Upper lobe of left lung (tissue), 6 donors: ENCODE results near the gene DFFA. TPM values are rescaled to one million over a fixed set of nuclear protein-coding genes. Genes with fewer than 3 reads are reported as not detected.
"Not testable (repeated sequence)": the region's sequence is repeated elsewhere in the genome, so short reads cannot be mapped to it uniquely, and the experiment has no call there.

Experiments
- ATAC-seq, 2 donors: fragments of 200-7000 bp; cut with Tn5 transposase; one replicate each; pipeline ENCODE4 v1.9.1; 2022; ENCODE audit warnings: mild to moderate bottlenecking in 2 of 2, moderate library complexity in 2 of 2; ENCODE audit not compliant: low FRiP score in 2 of 2
- DNase-seq, 2 donors: peaks; one replicate each; pipeline ENCODE4 v3.0.0-alpha.2; 2019 to 2020
- H3K27ac ChIP-seq, 4 donors: fragments of 200-600 bp; sonication (generic); one replicate each; pipeline ENCODE4 v1.5.1; 2016 to 2019
- H3K27me3 ChIP-seq, 4 donors: fragments of 200-600 bp; sonication (generic); one replicate each; pipeline ENCODE4 v1.5.1; 2017 to 2019
- H3K36me3 ChIP-seq, 4 donors: fragments of 200-600 bp; sonication (generic); one replicate each; pipeline ENCODE4 v1.5.1; 2016 to 2019
- H3K4me1 ChIP-seq, 4 donors: fragments of 200-600 bp; sonication (generic); one replicate each; pipeline ENCODE4 v1.5.1; 2018 to 2019
- H3K4me3 ChIP-seq, 4 donors: fragments of 200-600 bp; sonication (generic); one replicate each; pipeline ENCODE4 v1.5.1; 2017 to 2019; ENCODE audit warnings: mild to moderate bottlenecking in 2 of 4, moderate library complexity in 1 of 4
- H3K9me3 ChIP-seq, 4 donors: fragments of 200-600 bp; sonication (generic); one replicate each; pipeline ENCODE4 v1.5.1; 2018 to 2019
- EP300 ChIP-seq, 4 donors: sonication (generic); formaldehyde crosslinking; IDR thresholded peaks; one replicate each; pipeline ENCODE4 v1.5.1; 2017; ENCODE audit warnings: antibody characterized with exemption in 4 of 4, control low read depth in 2 of 4
- POLR2A ChIP-seq, 4 donors: fragments of 450-650 bp; IDR thresholded peaks; one replicate each; pipeline ENCODE4 v1.5.1; 2016 to 2017; ENCODE audit warnings: antibody characterized with exemption in 4 of 4, mild to moderate bottlenecking in 2 of 4
- POLR2AphosphoS5 ChIP-seq, 2 donors: sonication (generic); formaldehyde crosslinking; IDR thresholded peaks; one replicate each; pipeline ENCODE4 v1.5.1; 2017; ENCODE audit warnings: antibody characterized with exemption in 2 of 2
- WGBS, 2 donors: methylation state at CpG; one replicate each; pipeline ENCODE4 v1.1.5; 2017 to 2018; 5-methylcytosine and 5-hydroxymethylcytosine counted together
- total RNA-seq, 6 donors: library from RNA; depleted of rRNA in 4 of 6; stranded (reverse); fragments of >200 nt in 4 of 6; gene quantifications; one replicate each; pipeline versions ENCODE4 v1.1.0 to v1.2.1, GENCODE V29; 2016 to 2021
- TF ChIP-seq, protein P1 (sequence below), 6 experiments: fragments of 450-650 bp in 4 of 6; fragments of 200-600 bp in 2 of 6; sonication (generic) in 2 of 6; IDR thresholded peaks; one replicate each; pipeline ENCODE4 v1.5.1; 2016 to 2019; ENCODE audit warnings: antibody characterized with exemption in 6 of 6
- donor health status: DM: no; HTN: no; CAD: no; lungs with moderate emphysema.
- donor health status: DM: no; HTN: yes; CAD: no; lungs with severe emphysema.

Gene DFFA
- total RNA-seq, 6 donors from 2014 or later = 15.8 to 37.2 (median 22.9) TPM

DNA sequence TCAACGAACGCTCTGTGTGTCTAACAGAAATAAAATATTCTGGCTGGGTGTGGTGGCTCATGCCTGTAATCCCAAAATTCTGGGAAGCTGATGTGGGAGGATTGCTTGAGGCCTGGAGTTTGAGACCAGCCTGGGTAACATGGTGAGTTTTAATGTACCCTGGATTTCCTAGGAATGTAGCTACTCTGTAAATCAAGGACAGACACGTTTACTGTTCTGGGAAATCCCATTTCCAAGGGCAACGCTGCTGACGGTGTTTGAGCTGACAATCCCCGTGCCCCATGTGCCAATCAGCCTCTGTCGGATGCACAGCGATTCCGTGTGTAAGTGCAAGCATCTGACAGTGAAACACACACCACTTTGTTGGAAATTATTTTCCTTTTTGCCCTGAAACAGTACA lies 14.5 kb downstream of the DFFA start:
- Histone ChIP-seq H3K27me3 (no peaks in the 10 kb centered on the region), H3K27ac (peak overlapping the region in 3 of 4 donors; percentile 34 to 67 (median 43)), H3K36me3 (peaks cover 5 to 23% (median 13%) of the 10 kb centered on the region in 4 donors), H3K4me1 (peaks cover 0 to 16% (median 10%) of the 10 kb centered on the region in 4 donors), H3K4me3 (peak overlapping the region in 1 of 4 donors; percentile 15), H3K9me3 (no peaks in the 10 kb centered on the region)
- ATAC-seq = no peak
- 66 to 68% methylated on average over 9 of the region's 9 CpGs for WGBS, 2 donors
- no peak for DNase-seq
- TF ChIP-seq EP300 (IDR thresholded peaks at IDR 0.05) = no peak
- TF ChIP-seq, protein P1, sequence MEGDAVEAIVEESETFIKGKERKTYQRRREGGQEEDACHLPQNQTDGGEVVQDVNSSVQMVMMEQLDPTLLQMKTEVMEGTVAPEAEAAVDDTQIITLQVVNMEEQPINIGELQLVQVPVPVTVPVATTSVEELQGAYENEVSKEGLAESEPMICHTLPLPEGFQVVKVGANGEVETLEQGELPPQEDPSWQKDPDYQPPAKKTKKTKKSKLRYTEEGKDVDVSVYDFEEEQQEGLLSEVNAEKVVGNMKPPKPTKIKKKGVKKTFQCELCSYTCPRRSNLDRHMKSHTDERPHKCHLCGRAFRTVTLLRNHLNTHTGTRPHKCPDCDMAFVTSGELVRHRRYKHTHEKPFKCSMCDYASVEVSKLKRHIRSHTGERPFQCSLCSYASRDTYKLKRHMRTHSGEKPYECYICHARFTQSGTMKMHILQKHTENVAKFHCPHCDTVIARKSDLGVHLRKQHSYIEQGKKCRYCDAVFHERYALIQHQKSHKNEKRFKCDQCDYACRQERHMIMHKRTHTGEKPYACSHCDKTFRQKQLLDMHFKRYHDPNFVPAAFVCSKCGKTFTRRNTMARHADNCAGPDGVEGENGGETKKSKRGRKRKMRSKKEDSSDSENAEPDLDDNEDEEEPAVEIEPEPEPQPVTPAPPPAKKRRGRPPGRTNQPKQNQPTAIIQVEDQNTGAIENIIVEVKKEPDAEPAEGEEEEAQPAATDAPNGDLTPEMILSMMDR (IDR thresholded peaks at IDR 0.05) = no peak

DNA sequence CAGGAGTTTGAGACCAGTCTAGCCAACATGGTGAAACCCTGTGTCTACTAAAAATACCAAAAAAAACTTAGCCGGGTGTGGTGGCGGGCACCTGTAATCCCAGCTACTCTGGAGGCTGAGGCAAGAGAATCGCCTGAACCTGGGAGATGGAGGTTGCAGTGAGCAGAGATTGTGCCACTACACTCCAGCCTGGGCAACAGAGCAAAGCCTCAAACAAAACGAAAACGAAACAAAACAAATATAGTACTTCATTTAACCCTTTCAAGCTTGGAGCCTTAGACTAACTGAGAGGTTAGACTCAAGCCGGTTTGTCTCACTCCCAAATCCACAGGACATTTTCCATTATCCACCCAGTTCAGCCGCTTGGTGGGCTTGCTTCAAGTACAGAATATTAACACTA lies 14.9 kb downstream of the DFFA start:
- not testable (repeated sequence) for H3K27me3 ChIP-seq, DNase-seq, ATAC-seq, H3K9me3 ChIP-seq
- 59 to 61% methylated on average over 7 of the region's 7 CpGs for WGBS, 2 donors
- peak overlapping the region in 1 of 4 donors; percentile 15 for H3K4me3 ChIP-seq
- peaks cover 0 to 16% (median 8%) of the 10 kb centered on the region in 4 donors for H3K4me1 ChIP-seq
- peaks cover 4 to 18% (median 10%) of the 10 kb centered on the region in 4 donors for H3K36me3 ChIP-seq
- peak overlapping the region in 3 of 4 donors; percentile 34 to 67 (median 43) for H3K27ac ChIP-seq

DNA sequence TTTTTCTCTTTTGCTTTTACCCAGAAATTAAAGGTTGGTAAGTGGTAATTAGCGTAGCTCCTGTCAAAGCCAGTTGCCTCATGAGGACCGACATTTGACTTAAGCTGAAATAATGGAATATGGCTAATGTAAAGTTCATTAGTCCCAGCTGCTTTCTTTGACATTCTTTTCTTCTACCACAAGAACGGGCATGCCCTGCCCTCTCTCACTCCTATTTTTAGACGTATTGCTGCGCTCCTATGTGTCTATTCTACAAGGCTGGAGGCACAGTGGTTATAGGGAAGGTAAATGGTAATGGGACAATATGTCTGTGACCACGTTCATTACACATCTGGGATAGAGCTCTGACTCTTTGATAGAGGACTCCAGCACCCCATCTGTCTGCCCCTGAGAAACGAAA lies 15.7 kb downstream of the DFFA start:
- 72 to 82% methylated on average over 7 of the region's 7 CpGs for WGBS, 2 donors

DNA sequence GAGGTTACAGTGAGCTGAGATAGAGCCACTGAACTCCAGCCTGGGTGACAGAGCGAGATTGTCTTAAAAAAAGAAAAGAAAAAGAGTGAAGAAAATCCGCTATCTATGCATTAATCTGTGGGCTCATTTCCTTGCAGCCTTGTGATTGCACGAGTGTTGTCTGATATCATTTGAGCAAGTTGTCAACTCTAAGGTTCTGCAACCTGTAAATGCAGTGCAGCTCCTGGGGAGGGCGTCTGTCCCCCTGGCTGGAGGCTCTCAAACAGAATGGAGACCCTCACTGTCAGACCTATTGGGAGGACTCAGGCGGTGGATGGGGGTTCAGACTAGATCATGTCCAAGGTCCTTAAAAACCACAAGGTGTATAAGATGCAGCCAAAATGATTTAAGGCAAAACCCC lies 16.3 kb downstream of the DFFA start:
- Histone ChIP-seq H3K27me3 (no peaks in the 10 kb centered on the region), H3K27ac (no peak overlapping the region), H3K4me3 (no peak overlapping the region), H3K9me3 (no peaks in the 10 kb centered on the region), H3K36me3 (peaks cover under 1 to 4% (median 2%) of the 10 kb centered on the region in 4 donors), H3K4me1 (peaks cover 0 to 21% (median 8%) of the 10 kb centered on the region in 4 donors)
- ATAC-seq = no peak
- 85 to 89% methylated on average over 5 of the region's 5 CpGs for WGBS, 2 donors
- DNase-seq = no peak
- TF ChIP-seq, protein P1 (IDR thresholded peaks at IDR 0.05) = no peak

More for the DNA sequence above, 15.7 kb downstream of the DFFA start:
- Histone ChIP-seq H3K36me3 (peaks cover 4 to 10% (median 6%) of the 10 kb centered on the region in 4 donors), H3K4me3 (no peak overlapping the region), H3K27me3 (no peaks in the 10 kb centered on the region), H3K27ac (peak overlapping the region in 1 of 4 donors; percentile 67), H3K9me3 (no peaks in the 10 kb centered on the region), H3K4me1 (peaks cover 0 to 18% (median 7%) of the 10 kb centered on the region in 4 donors)
- DNase-seq (no peak), ATAC-seq (no peak)
- TF ChIP-seq POLR2AphosphoS5 (IDR thresholded peaks at IDR 0.05) = no peak
- TF ChIP-seq, protein P1 (IDR thresholded peaks at IDR 0.05) = no peak
- no peak for TF ChIP-seq POLR2A (IDR thresholded peaks at IDR 0.05)
- TF ChIP-seq EP300 (IDR thresholded peaks at IDR 0.05) = no peak

DNA sequence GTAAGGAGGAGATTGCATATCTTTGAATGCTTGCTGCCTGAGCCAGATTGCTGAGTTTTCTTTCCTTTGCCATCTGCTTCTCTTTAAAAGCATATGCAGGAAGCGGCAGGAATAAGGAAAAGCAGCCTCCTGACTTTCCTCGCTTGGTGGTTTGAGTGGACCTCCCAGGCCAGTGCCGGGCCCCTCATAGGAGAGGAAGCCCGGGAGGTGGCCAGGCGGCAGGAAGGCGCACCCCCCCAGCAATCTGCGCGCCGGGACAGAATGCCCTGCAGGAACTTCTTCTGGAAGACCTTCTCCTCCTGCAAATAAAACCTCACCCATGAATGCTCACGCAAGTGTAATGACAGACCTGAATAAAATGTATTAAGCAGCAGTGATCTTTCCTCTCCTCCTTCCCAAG lies 21.0 kb downstream of the DFFA start:
- H3K27ac ChIP-seq = peak overlapping the region in 1 of 4 donors; percentile 30
- H3K36me3 ChIP-seq = no peaks in the 10 kb centered on the region
- TF ChIP-seq, protein P1 (IDR thresholded peaks at IDR 0.05) = no peak
- TF ChIP-seq POLR2AphosphoS5 (IDR thresholded peaks at IDR 0.05) (no peak), EP300 (IDR thresholded peaks at IDR 0.05) (no peak), POLR2A (IDR thresholded peaks at IDR 0.05) (no peak)
- 13 to 27% methylated on average over 7 to 10 of the region's 10 CpGs for WGBS, 2 donors
- H3K4me1 ChIP-seq = peaks cover 0 to 9% (median 2%) of the 10 kb centered on the region in 4 donors
- H3K4me3 ChIP-seq = no peak overlapping the region
- peak in 1 of 2 donors; percentile 53 for ATAC-seq
- peak in 1 of 2 donors; percentile 78 for DNase-seq
- no peaks in the 10 kb centered on the region for H3K27me3 ChIP-seq
- no peaks in the 10 kb centered on the region for H3K9me3 ChIP-seq
